Measurements from ENCODE around the gene TMX2.
"Not testable (repeated sequence)": the region's sequence is repeated elsewhere in the genome, so short reads cannot be mapped to it uniquely, and the experiment has no call there.

TMX2 gene

GRCh38 chr11:57713835-57714234 is 1.4 kb downstream of the TMX2 start:
- DNase-seq (ENCODE audit: low spot score) = no peak

DNA sequence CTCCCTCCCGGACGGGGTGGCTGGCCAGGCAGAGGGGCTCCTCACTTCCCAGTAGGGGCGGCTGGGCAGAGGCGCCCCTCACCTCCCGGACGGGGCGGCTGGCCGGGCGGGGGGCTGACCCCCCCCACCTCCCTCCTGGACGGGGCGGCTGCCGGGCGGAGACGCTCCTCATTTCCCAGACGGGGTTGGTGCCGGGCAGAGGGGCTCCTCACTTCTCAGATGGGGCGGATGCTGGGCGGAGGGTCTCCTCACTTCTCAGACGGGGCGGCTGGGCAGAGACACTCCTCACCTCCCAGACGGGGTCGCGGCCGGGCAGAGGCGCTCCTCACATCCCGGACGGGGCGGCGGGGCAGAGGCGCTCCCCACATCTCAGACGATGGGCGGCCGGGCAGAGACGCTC is 4.3 kb downstream of the TMX2 start:
- not testable (repeated sequence) for DNase-seq (ENCODE audit: low spot score)

- no peak for DNase-seq (ENCODE audit: low spot score)
Measured at GRCh38 chr11:57727185-57727584, 14.8 kb downstream of the TMX2 start.

DNA sequence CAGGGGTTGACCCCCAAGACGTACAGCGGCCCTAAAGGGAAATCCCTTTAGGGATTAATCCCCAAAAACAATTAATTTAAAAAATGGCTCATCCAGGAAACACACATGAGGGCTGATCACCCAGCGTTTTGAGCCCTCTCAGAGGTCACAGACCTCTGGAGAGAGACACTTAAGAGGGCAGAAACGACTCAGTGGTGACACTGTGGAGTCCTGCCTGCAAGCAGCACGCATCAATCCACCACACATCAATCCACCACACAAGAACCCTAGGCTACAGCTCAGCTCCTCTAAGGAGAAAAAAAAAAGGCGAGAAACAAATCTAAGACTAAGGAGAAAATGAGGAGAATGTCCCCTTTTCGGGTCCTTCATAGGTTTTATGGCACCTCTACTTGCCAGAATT is 16.4 kb downstream of the TMX2 start:
- no peak for DNase-seq (ENCODE audit: low spot score)

- DNase-seq (ENCODE audit: low spot score) = no peak
Measured at GRCh38 chr11:57729479-57729878, 17.1 kb downstream of the TMX2 start.

DNA sequence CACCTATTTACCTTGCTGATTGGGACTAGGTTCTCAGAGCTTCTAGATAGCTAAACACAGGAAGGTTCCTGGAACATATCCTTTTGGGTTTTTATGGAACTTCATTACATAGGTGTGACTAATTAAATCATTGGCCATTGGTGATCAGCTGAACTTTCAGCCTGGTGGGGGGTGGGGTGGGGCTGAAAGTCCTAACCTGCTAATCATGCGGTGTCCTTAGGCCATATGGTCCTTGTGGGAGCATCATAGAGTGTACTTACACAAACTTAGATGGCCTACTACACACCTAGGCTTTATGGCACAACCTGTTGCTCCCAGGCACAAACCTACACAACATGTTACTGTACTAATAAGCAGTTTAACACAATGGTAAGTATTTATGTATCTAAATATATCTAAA is 20.3 kb downstream of the TMX2 start:
- no peak for DNase-seq (ENCODE audit: low spot score)

- no peak for DNase-seq (ENCODE audit: low spot score)
Measured at GRCh38 chr11:57735619-57736298, 23.4 kb downstream of the TMX2 start.

- DNase-seq (ENCODE audit: low spot score) = peak; percentile 93
Measured at GRCh38 chr11:57741132-57742086, 29.0 kb downstream of the TMX2 start, which contains the start of gene SELENOH. TSS of gene SELENOH (plus strand) at chr11:57741491. CDS start at chr11:57741596, 105 bp downstream.

DNA sequence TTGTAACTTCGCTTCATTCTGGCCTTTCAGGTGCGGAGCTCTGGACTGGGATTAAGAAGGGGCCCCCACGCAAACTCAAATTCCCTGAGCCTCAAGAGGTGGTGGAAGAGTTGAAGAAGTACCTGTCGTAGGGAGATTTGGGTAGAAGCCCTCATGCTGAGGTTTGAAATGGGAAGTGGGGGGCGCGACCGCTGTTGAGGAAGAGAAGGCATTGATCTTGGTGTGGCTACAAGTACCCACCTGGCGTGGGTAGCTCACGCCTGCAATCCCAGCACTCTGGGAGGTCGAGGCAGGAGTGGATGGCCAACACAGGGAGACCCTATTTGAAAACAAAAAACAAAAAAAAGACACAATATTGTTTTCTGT is 29.7 kb downstream of the TMX2 start:
- no peak for DNase-seq (ENCODE audit: low spot score)

GRCh38 chr11:57744357-57744756 is 32.0 kb downstream of the TMX2 start:
- no peak for DNase-seq (ENCODE audit: low spot score)

DNA sequence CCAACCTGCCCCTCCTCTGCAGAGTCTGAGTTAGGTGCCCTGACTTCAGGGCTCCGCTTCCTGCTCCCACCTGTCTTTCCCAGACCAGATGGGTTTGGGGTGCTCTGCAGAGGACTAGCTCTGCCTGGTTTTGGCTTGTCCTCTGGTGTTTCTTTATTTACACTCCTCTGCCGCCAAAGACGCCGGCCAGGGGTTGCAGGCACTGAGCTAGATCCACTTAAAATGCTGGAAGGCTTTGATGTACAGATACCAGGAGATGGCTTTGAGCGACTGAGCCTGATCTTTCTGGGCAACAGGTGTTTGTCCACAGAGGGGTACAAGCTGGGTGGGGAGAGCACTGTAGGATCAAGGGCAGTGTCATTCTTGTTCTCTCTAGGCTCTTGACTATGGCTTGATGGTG is 32.8 kb downstream of the TMX2 start:
- DNase-seq (ENCODE audit: low spot score) = no peak

GRCh38 chr11:57746920-57747319 is 34.5 kb downstream of the TMX2 start:
- no peak for DNase-seq (ENCODE audit: low spot score)

DNA sequence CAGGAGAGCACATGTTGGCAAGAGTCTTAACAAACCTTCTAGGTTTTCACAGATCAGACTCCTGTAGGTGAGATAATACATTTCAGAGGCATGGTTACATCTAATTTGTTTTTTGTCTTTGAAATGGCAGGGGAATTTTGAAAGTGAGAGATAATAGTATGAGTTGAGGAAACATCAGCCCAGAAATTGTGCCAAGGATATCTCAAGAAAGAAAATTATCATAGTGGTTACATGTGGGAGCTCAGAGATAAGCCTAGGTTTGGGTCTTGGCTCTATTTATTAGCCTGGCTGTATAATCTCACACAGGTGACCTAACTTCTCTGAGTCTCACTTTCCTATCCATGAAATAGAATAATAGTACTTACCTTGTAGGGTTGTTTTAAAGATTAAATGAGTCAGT is 38.8 kb downstream of the TMX2 start:
- no peak for DNase-seq (ENCODE audit: low spot score)

- peak; percentile 16 for DNase-seq (ENCODE audit: low spot score)
Measured at GRCh38 chr11:57751676-57752253, 39.4 kb downstream of the TMX2 start, which contains the start of gene BTBD18. TSS of gene BTBD18 (minus strand) at chr11:57751819. CDS start at chr11:57751188, 631 bp downstream.

- no peak for DNase-seq (ENCODE audit: low spot score)
Measured at GRCh38 chr11:57752954-57753353, 40.6 kb downstream of the TMX2 start.

- no peak for DNase-seq (ENCODE audit: low spot score)
Measured at GRCh38 chr11:57758174-57758573, 45.8 kb downstream of the TMX2 start.

DNA sequence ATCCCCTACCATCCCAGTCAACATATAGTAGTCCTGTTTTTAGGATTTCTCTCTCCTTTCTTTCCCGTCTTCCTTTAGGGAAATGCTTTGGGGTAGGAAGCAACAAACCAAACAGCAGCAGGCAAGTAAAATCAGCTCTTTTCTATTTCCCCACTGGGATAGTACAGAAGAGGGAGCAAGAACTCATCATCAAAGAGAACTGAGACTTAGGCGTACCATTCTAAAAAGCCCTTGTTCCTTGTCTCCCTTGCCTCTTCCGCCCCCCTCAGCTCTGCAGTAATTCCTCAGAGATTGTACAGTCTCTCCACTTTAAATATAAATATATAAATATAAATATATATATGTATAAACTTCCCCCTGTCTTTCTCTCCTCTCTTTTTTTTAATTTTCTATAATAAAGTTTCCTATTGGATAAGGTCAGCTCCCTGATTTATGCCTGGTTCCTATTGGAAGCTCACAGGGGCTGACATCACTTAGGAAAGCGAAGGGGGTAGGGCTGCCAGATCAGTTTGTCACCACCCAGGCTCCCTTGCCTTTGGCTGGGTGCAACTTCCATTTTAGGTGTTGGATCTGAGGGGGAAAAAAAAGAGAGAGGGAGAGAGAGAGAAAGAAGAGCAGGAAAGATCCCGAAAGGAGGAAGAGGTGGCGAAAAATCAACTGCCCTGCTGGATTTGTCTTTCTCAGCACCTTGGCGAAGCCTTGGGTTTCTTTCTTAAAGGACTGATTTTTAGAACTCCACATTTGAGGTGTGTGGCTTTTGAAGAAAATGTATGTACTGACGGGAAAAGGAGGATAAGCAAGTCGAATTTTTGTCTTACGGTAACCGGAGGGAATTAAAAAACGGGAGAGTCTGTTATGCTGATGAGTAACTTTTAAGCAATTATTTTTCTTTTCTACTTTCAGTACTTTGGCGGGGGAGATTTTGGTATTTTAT is 49.2 kb downstream of the TMX2 start, which contains the start of gene CTNND1:
CTNND1 (plus strand) TSS at position 502 of the 934 bp plus-strand sequence. CDS start 29,677 bp downstream, outside the sequence.
- no peak for DNase-seq (ENCODE audit: low spot score)

GRCh38 chr11:57762235-57762861 is 50.0 kb downstream of the TMX2 start:
- DNase-seq (ENCODE audit: low spot score) = no peak

GRCh38 chr11:57763568-57763967 is 51.2 kb downstream of the TMX2 start:
- DNase-seq (ENCODE audit: low spot score) = no peak

- DNase-seq (ENCODE audit: low spot score) = no peak
Measured at GRCh38 chr11:57764021-57764420, 51.6 kb downstream of the TMX2 start.

DNA sequence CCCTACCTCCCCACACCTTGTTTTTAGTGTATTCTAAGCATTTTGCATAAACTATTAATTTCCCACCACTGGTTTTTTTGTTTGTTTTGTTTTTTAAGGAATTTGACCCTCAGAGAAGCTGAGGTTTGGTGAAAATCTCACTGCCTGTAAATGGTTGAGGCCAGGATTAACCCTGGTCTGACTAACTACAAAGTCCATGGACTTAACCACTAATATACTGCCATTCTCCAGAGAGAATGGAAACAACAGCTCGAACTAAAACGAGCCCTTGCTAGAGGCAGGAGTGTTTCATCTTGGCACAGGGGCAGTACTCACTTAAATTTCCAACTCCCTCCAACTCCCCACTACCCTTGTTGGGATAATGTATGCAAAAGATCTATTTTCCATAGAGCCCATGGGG is 52.2 kb downstream of the TMX2 start:
- DNase-seq (ENCODE audit: low spot score) = no peak
